HG03280 (cell line): ENCODE measurements around the gene STPG2.

Experiments
- ATAC-seq: cut with Tn5 transposase; IDR thresholded peaks from one replicate; pipeline ENCODE4 v1.9.1; 2021; ENCODE audit warnings: mild to moderate bottlenecking, moderate library complexity; ENCODE audit not compliant: unreplicated experiment

STPG2 gene

DNA sequence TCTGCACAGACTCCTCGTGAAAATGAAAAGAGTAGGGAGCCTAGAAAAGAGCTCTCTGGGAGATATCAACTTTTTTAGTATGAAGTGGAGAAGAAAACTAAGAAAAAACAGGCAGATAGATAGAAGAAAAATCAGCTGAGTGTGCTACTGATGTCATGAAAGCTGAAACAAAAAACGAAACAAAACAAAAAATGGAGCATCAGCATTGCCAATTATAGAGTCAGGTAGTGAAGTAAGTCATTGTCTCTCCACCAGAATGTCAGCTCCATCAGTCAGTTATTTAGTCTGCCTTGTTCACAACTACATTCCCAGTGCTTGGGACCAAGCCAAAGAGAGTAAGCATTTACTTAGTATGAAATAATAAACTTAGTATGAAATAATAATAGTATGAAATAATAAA, 595.1 kb downstream of the STPG2 start:
- ATAC-seq = no peak

DNA sequence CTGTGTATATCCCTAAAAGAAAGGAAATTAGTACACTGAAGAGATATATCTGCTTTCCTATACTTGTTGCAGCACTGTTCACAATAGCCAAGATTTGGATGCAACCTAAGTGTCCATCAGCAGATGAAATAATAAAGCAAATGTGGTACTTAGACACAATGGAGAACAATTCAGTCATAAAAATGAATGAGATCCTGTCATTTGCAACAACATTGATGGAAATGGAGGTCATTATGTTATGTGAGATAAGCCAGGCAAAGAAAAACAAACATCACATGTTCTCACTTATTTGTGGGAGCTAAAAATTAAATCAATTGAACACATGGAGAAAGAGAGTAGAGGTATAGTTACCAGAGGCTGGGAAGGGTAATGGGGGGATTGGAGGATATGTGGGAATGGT, 611.9 kb downstream of the STPG2 start:
- ATAC-seq = no peak

DNA sequence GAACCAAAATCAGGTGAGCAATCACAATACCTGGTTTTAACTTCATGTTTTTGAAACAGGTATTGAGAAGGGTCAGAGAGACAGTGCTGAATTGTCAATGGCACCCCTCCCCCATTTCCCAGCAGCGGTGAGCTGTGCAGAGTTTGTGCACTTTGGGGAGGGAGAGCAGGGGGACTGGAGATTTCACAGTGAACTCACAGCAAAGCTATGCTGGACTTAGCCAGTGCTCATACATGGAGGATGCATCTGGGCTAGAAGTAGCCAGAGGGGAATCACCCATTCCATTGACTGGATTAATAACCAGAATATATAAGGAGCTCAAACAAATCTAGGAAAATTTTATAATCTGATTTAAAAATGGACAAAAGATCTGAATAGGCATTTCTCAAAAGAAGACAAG, 612.6 kb downstream of the STPG2 start:
- no peak for ATAC-seq

DNA sequence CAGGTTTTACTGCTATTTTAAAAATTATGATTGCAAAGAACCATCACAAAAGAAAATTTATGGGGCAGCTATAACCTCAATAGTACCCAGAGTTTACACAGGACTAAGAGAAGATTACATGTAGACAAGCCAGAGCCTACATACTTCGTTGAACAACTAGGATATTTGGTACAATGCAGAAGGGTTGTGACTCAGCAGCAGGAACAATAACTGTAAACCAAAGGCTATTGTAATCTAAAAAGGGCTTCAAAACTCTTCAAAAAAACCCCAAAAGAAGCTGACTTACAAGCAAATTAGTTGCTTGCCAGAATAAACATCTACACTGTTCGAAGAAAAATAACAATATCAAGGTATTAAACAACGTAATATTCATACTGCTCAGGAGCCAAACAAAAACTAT, 618.0 kb downstream of the STPG2 start:
- ATAC-seq = no peak

DNA sequence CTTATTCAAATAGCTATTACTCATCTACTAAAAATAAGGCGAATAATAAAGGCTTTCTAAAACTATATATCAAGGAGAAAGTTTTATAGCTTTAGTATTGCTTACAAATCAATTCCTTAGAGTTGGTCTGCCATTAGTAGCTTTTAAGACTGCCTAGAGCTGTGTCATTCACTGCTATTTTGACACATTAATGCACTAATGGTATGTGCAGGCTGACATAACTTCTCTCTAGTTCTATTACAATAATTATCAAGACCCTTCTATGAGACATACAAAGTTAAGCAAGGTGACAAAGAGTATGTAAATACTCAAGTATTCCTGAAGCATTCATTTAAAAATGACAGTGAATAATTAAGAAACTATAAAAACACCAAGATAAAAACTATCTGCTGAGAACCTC, 625.3 kb downstream of the STPG2 start:
- no peak for ATAC-seq

DNA sequence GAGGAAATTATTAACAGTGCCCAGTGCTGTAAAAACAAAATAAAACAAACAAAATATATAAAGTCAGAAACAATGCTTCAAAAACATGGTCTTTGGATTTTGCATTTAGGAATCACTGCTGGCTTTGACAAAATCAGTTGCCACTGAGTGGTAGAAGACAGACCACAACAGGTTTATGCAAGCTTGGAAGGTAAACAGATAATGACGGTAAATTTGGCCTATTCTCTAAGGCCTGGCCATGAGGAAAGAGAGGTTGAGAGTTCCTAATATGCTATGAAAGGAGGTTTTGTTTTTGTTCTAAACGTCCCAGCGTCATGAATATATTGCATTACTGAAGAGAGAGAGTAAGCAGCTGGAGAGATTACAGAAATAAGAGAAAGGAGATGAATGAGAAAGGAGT, 629.4 kb downstream of the STPG2 start:
- ATAC-seq = no peak
